OCI-M1 (cell line): ENCODE results near the gene GMDS.

ENCODE experiments used
- DNase-seq: peaks from one replicate; lab custom pipeline; 2025; lab: John Stamatoyannopoulos, UW

The GMDS gene

DNA sequence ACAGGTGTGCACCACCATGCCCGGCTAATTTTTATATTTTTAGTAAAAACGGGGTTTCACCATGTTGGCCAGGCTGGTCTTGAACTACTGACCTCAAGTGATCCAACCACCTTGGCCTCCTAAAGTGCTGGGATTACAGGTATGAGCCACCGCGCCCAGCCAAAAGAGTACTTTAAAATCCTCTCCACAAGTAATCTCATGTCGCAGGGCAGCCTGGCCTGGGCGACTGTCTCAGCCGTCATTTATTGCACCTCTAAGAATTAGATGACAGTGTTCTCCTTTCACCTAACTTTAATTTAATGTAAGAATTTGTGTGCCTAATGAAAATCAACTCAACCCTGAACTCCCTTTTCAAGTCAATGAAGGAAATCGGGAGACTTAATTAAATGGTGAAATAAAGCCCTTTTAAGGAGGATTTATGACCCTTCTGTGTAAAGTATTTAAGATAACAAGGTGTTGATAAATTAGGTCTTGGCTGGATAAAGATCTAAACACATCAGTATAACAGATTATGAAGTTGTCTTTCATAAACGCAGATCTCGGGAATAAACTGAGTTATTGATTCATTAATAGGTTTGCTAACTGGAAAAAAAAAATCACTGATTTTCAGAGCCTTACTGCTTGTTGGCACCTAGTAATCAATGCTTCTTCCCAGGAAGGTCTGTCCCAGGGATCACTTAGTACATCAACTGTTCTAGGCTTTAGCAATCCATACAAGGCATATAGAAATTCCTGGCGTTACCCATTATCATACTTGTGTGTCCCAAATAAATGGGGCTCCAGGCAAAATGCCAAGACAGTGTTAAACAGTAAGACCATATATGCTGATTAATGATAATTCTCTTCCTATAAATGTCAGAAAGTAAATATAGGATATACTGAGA lies 209.3 kb downstream of the GMDS start:
- no peak for DNase-seq

DNA sequence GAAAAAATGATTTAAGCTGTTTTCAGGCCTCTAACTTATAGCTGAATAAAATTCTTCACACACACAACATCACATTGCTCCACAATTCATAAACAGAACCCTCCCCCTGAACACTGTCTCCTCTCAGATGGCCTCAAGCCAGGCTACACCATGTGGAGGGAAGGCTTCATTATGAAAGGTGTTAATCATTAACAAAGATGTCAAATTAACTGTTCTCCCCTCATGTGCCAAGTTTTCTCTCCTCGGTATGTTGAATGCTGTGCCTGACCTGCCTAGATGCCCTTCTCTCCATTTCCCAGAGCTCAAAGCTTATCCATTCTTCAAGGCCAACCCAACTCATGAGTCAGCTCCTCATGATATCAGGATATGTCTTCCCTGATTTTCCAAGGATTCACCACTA lies 210.4 kb downstream of the GMDS start:
- no peak for DNase-seq

DNA sequence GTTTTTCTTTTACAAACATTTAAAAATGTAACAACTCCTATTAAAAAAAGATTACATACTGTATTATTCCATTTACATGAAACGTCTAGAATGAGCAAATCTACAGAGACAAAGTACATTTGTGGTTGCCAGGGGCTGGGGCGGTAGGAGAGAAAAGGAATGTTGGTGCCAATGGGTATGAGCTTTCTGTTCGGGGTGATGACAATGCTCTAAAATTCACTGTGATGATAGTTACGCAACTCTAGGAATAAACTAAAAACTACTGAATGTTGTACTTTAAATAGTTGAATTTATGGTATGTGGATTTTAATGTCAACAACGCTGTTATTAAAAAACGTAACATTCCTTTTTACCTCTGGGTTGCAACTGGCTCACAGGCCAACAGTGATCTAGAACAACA lies 211.1 kb downstream of the GMDS start:
- DNase-seq: no peak

DNA sequence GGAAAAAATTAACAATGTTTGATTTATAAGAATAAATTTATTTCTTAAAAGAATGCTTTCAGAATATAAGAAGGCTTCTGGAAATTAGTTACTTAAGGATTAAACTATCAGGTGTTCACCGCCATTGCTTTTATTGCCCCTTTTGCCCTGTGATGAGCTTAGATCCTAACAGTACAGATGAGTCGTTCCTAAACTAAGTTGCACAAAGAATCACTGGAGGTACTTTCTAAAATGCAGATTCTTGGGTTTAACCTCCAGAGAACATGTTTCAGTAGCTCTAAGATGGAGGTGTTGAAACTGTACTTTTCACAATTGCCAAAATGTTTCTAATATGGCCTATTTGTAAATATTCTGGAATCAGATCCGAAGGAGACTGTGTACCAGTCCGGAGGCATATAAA lies 211.9 kb downstream of the GMDS start:
- no peak for DNase-seq

DNA sequence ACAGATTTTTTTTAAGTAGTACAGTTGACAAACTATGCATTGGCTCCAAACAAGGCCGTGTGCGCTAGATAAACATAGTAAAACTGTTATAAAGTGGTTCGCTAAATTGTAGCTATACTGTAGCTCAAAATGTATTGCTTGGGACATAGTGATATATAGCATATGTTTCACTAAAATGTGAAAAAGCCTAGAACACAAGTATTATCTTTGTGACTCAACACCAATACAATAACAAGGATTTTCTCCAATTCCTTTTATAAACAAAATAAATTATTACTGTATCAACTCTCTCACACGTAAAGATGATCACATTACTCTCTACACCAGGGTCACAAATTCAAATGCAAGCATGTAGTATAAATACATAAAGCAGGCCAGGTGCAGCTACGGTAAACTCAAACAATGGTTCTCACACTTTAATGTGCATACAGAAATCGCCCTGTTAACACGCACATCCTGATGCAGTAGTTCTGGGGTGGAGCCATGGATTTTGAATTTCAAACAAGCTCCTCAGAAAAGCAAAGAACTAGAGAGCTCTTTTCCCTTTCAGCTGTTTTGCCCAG lies 214.6 kb downstream of the GMDS start:
- DNase-seq: no peak

DNA sequence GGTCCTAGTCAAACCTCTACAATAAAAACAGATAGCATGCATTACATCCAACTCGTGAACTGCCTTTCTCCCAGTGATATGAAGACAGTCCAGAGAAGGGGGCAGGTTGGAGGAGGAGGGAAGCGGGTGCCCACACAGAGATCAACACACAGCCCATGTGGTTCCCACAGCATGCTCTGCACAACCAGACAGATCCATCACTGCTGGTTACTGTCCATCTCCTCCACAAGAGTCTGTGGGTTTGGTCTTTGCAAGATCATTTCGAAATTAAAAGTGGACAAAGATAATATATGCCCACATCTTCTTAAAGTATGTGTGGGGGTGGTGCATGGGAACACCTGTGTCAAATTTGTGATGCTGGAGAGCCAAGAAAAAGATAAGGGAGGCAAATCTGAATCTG lies 215.5 kb downstream of the GMDS start:
- DNase-seq: no peak

DNA sequence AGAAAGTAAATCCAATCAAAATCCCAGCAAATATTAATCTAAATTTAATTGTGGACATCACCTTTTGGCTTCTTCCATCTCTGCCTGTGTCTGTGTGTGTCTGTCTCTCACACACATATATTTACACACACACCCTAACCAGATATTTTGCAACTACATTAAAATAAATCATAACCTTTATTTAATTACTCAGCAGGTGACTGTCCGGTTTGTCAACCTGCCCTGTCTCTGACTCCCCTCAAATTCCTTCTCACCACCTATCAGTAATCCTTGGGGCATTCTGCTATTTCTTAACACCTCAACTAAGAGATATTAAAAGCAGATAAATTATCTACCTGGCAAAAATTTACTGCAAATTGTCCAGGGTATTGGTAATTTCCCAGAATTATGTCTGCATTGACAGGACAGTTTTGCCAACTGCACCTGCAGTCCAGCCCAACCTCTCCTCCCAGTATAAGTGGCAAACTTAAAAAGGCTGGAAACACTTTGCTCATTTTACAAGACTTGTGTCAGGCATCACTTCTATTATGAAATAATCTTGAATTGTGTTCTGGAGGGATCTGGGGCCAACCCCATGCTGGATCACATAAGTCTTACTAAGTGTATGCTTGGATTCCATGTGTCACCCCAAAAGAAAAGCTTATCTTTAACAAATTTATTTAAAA lies 216.1 kb downstream of the GMDS start:
- no peak for DNase-seq

DNA sequence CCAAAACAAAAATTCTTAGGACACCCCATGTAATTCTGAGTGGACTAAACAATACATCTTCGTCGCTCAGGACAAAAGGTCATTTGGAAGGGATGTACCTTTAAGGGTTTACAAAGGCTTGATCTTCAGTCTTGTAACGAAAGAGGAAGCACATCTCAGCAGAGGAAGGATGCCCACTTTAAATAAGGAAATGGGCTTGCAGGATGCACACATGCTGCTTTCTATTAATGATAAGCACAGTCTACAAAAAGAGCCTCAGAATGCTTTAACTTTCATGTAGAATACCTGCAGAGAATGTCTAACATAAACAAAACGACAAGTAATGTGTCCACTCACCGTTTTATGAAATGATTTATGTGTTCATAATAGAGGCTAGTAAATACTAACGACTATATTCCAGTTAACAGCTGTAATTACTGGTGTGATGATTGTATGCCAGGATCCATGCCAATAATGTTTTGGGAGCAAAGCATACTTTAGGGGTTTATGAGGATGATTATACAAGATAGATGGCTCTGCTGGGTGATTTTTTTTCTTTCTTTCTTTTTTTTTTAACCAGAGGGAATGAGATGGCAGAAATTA lies 216.9 kb downstream of the GMDS start:
- peak; percentile 51 for DNase-seq

DNA sequence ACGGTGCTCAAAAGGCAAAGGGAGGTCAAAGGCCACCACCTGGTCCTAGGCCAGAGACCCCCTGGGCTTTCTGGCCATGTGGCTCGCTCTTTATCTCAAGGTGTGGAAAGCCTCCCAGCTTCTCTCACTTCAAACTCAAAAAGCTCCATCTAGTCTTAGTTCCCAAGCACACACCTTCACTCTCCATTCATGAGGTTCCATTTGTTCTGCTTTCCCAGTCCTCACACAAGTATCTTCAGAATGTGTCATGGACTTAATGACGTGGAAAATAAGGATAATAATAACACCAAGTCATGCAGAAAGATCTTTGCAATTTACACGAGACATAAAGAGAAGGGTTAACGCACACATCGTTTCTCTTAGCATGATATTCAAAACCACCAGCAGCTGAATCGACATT lies 219.3 kb downstream of the GMDS start:
- no peak for DNase-seq

DNA sequence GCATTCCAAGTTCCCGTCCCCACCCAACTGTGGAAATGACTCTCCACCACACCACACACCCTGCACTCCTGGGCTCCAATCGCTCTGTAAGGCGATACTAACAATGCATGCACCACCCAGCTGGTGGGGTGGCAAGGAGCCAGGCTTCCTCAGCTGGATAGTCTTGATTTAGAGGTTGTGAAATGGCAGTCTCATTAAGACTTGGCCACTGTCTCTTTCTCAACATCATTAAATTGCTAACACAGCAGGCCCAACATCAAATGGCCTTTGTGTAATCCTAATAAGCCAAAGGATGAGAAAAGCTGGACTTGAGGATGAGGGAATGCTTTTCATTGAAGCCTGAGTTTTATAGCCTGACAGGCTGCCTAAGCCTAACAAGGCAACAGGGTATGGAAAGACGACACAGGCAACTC lies 223.7 kb downstream of the GMDS start:
- peak; percentile 17 for DNase-seq

DNA sequence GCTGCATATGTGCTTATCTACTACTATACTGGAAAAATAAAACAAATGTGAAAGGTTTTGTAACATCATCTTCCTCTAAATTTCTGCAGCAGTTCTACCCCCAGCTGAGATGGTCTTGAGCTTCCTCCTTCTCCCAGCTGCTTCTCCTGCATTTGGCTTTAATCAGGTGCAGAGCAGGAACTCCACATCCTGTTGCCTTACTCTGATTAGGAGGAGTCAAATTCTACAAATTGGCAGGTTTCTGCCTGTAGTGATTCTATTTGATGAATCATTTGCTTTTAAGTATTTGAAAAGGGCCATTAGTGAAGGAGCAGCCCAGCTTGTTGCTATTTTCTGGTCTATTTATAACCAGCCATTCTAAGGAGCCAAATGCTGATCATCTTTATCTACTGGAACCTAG lies 224.5 kb downstream of the GMDS start:
- peak; percentile 66 for DNase-seq

DNA sequence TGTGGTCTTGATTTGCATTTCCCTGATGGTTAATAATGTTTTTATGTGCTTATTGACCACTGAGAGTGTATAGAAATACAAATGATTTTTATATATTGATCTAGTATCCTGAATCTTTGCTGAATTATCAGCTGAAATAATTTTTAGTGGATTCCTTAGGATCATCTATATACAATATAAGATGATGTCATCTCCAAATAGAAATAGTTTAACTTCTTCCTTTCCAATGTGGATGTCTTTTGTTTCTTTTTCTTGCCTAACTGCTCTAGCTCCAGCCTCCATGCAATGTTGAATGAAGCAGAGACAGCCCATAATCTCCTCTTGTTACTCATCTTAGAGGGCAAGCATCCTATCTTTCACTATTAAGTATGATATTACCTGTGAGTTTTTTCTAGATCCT lies 226.4 kb downstream of the GMDS start:
- no peak for DNase-seq

DNA sequence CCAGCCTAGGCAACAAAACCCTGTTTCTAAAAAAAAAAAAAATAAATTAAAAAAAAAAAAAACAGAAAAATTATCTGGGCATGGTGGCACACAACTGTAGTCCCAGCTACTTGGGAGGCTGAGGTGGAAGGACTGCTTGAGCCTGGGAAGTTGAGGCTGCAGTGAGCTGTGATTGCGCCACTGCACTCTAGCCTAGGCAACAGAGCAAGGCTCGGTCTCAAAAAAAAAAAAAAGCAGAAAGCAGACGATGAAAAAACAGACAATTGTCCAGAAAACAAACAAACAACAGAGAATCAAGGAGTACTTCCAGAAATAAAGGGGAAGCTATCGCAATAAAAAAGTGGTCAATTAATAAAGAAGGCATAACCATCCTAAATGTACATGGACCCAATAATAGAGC lies 229.4 kb downstream of the GMDS start:
- DNase-seq: no peak

DNA sequence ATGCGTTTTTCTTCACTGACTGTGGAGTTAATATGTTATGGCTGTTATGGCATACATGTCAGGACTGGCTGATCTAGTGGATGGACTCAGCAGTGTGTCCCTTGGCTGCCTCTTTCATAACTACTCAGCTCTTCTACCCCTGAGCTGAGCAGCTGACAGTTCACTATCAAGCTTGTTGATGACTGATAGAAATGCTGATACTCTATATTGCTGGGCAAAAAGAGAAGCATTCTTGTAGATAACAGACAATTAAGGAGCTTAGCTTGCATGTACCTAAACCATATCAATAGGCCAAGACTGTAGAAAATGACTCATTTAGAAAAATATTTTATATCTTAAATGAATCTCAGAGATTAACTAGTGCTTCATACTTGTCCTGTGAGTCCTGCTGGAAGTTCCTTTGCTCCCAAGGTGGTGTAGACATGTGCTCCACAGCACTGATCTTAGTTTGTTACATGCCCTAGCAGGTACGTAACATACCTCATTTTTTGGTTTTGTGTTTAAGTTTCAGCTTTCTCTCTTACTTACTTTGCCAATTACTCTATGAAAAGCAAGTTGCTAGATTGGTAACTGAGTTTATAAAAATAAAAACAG lies 236.9 kb downstream of the GMDS start:
- DNase-seq: no peak

DNA sequence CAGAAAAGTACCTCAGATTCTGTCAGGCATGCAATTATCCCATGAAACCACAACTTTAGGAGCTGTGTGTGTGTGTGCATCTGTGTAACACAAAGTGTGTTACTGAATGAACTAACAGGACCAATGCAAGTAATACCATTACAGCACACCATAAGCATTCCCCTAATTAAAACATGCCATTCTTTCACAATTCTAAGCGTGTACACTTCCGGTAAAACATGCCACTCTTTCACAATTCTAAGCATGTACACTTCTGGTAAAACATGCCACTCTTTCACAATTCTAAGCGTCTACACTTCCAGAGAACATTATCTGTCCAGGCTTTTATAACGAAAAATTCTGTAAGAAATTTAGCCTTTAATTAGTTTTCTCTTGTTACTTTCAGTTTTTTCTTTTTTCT lies 238.2 kb downstream of the GMDS start:
- no peak for DNase-seq

DNA sequence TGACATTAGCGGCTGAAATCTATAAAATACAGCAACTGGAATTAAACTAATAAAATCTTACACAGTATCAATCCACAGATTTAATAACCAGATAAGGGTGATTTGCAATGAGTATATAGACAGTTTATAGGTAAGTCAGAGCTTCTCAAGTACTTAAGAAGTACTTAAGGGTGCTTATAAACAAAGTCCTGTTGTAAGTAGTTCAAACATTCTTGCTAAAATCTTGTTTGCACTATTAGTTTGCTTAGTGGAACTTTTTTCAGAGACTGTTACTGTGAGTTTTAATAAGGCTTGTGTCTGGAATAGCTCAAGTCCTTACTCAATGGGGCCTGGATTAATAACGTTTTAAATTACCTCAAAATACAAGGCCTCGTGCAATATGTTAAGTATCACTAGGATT lies 240.5 kb downstream of the GMDS start:
- no peak for DNase-seq

DNA sequence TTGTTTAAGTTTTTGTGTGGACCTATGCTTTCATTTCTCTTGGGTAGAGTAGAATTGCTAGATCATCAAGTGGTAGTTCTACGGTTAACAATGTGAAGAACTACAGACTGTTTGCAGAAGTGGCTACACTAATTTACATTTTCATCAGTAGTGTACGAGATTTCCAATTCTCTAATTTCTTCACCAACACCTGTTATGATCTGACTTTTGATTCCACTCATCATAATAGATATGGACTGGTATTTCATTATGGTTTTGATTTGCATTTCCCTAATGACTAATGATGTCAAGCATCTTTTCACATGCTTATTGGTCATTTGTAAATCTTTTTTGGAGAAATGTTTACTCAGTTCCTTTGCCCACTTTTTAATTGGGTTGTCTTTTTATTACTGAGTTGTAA lies 244.4 kb downstream of the GMDS start:
- DNase-seq: no peak

DNA sequence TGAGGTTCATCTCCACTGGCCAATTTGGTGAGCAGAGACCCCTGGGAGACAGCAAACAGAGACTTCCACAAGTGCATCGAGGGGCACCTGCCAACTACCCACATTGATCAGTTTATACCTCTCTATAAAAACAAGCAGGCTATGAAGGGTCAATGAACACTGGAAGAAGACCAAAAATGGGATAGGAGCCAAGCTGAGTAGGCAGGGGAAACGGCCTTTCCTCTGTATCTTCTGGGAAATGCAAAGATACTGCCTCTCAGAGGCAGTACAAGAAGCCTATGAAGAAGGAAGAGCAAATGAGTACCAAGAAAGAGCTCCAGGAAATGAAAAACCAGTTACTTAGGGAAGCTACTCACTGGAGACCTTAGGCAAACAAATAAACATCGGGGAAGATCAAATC lies 247.7 kb downstream of the GMDS start:
- DNase-seq: no peak

DNA sequence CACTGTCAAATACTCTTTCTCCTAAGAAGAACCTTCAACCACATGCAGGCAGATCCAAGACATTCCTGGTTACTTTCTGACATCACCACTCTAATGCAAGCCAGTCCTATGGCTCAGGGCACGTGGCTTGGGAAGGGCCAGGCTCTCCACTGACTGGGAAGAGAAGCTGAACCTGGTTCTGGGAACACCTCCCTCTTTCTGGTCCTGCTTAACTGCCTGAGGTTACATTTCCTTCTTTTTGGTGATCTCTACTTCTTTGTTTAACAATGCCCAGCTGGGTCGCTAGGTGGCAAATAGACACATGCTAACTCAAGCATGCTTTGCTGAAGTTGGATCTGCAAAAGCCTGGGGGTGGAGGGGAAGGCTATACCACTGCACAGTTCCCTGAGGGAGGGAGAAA lies 249.8 kb downstream of the GMDS start:
- DNase-seq: peak; percentile 46

DNA sequence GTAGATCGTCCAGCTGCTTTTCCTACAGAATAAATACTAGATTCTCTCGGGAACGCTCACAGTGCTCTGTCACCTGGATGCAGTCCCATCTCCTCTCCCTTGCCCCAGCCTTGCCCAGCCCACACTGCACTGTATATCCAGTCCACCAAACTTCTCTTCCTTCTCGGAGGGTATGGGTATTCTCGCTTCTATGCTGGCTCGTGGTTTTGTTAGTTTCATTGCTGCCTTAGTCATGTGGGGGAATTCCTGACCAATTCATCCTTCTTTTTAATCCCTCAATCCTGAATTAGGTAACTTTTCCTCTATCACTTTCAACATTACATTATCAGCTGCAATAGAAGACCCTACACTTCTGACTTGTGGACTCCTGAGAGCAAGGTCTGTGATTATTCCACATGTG lies 252.4 kb downstream of the GMDS start:
- DNase-seq: no peak

DNA sequence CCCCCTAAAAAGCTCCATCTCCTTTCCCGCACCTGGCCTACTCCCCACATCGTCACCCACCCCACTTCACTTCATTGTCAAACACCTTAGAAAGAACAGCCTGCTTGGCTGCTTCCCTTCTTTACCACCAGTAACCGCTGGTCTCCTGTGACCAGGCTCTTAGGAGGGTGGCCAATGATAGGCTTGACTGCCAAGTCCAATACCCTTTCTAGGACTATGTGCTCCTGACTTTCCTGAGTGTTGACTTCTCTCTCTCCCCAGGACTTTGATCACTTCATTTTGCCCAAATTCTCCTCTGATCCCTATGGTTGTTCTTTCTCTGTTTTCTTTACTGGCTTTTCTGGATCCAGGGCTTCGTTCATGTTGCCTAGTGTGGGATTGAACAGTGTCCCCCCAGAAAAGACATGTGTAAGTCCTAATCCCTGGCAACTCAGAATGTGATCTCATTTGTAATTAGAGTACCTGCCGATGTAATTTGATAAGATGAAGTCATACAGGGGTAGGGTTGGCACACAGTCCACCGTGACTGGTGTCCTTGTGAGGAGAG lies 254.0 kb downstream of the GMDS start:
- no peak for DNase-seq

DNA sequence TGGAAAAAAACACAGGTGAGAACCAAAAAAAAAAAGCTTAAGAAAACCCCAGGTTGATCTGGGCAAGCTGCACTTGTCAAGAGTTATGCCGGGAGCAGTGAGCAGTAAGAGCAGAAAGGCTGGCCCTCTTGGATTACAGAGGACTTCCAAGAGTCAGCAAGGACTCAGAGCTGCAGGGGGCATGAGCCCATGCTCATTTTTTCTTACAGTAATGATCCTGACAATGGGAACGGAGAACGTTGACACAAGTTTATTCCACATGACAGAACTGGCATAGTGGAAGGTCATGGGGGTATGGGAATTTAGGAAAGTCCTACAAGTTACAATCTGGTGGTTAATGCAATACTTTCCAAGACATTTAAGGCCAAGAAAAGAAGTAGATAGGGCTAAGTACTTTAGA lies 256.6 kb downstream of the GMDS start:
- no peak for DNase-seq
